NCI-H82 (cell line): ENCODE measurements around the gene POU5F1.

Experiments
- DNase-seq: peaks from one replicate; lab custom pipeline; 2025; lab: John Stamatoyannopoulos, UW

Gene POU5F1

DNA sequence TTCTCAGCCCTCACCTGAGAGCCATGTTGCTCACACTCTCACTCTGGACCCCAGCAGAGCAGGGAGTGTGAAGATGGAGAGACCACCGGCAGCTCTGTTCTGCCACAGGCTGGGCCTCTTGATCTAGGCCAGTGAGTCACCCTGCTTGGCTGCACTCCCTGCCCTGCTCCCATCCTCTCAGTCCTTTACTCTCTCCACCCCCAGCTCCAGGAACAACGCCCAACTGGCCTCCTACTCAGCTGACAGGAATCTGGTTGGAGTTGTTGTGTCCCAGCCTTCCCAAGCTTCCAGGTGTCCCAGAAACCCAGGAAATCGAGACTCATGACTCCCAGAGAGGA, 56.0 kb downstream of the POU5F1 start, which contains the start of gene PSORS1C1:
TSS of gene PSORS1C1 (plus strand) at position 260 of the 338 bp plus-strand sequence. CDS start 14,833 bp downstream, outside the sequence.
- no peak for DNase-seq
